Breast epithelium (tissue), 4 donors: Measurements from ENCODE around the gene KREMEN1. TPM values are rescaled to one million over a fixed set of nuclear protein-coding genes. Genes with fewer than 3 reads are reported as not detected.

Experiments
- DNase-seq, 2 donors: peaks; one replicate each; pipeline ENCODE4 v3.0.0-alpha.2; 2019; ENCODE audit warnings: low spot score in 2 of 2
- H3K27ac ChIP-seq, 2 donors: fragments of 200-600 bp; sonication (generic) in 1 of 2; one replicate each; pipeline ENCODE4 v1.5.1; 2016 to 2019; ENCODE audit warnings: mild to moderate bottlenecking in 1 of 2
- H3K27me3 ChIP-seq, 2 donors: fragments of 200-600 bp; sonication (generic) in 1 of 2; one replicate each; pipeline versions ENCODE4 v1.5.1 to v1.6.0; 2017 to 2019; ENCODE audit warnings: control low read depth in 1 of 2, mild to moderate bottlenecking in 1 of 2
- H3K36me3 ChIP-seq: fragments of 200-600 bp; one replicate; pipeline ENCODE4 v1.5.1; 2019
- H3K4me1 ChIP-seq, 2 donors: fragments of 200-600 bp; sonication (generic); one replicate each; pipeline ENCODE4 v1.5.1; 2016 to 2019; ENCODE audit warnings: control low read depth in 1 of 2
- H3K4me3 ChIP-seq, 3 donors: fragments of 200-600 bp; sonication (generic); 1 replicate in 2 of 3; 2 replicates in 1 of 3; pipeline ENCODE4 v1.5.1; 2016 to 2019; ENCODE audit warnings: mild to moderate bottlenecking in 3 of 3, moderate library complexity in 2 of 3
- H3K9me3 ChIP-seq, 2 donors: fragments of 200-600 bp; sonication (generic) in 1 of 2; one replicate each; pipeline ENCODE4 v1.5.1; 2016 to 2019; ENCODE audit warnings: control low read depth in 1 of 2
- CTCF ChIP-seq, 3 donors: fragments of 450-650 bp; IDR thresholded peaks; one replicate each; pipeline ENCODE4 v1.5.1; 2016 to 2017; ENCODE audit warnings: antibody characterized with exemption in 3 of 3, mild to moderate bottlenecking in 3 of 3, moderate library complexity in 3 of 3
- POLR2A ChIP-seq: fragments of 450-650 bp; IDR thresholded peaks from one replicate; pipeline ENCODE4 v1.6.1; 2016; ENCODE audit warnings: antibody characterized with exemption, mild to moderate bottlenecking, moderate library complexity
- POLR2AphosphoS5 ChIP-seq, 3 donors: sonication (generic); formaldehyde crosslinking; IDR thresholded peaks; one replicate each; pipeline ENCODE4 v1.6.1; 2017; ENCODE audit warnings: antibody characterized with exemption in 3 of 3
- intact Hi-C: fragments of 100-400 bp; cut with DNase I; formaldehyde crosslinking; loops from one replicate; pipeline ENCODE4 v1.15.1; 2023; ENCODE audit warnings: low total_unique reads
- total RNA-seq, 3 donors: library from RNA; depleted of rRNA; stranded (reverse); fragments of >200 nt; gene quantifications; one replicate each; pipeline ENCODE4 v1.1.0, GENCODE V29; 2016

Gene KREMEN1
- total RNA-seq, 3 donors from 2014 or later, result 9.5 to 13.6 (median 13.5) TPM

GRCh38 chr22:29147331-29147899 lies 74.6 kb downstream of the KREMEN1 start:
- H3K4me1 ChIP-seq, result no peaks in the 10 kb centered on the region
- no peak overlapping the region for H3K4me3 ChIP-seq
- H3K9me3 ChIP-seq, result no peaks in the 10 kb centered on the region
- H3K36me3 ChIP-seq, result no peaks in the 10 kb centered on the region
- DNase-seq, result no peak
- intact Hi-C loops, result no loop called here
- H3K27ac ChIP-seq, result no peak overlapping the region
- TF ChIP-seq POLR2A, result no peak
- TF ChIP-seq POLR2AphosphoS5 (IDR thresholded peaks at IDR 0.05), result no peak
- no peak for TF ChIP-seq CTCF (IDR thresholded peaks at IDR 0.05)
- H3K27me3 ChIP-seq, result no peaks in the 10 kb centered on the region

- Histone ChIP-seq H3K4me3 (no peak overlapping the region), H3K4me1 (no peaks in the 10 kb centered on the region), H3K27ac (no peak overlapping the region), H3K36me3 (no peaks in the 10 kb centered on the region), H3K27me3 (no peaks in the 10 kb centered on the region), H3K9me3 (no peaks in the 10 kb centered on the region)
- intact Hi-C loops, result no loop called here
- no peak for TF ChIP-seq CTCF (IDR thresholded peaks at IDR 0.05)
- no peak for TF ChIP-seq POLR2AphosphoS5 (IDR thresholded peaks at IDR 0.05)
- TF ChIP-seq POLR2A, result no peak
- DNase-seq, result no peak
Measured at GRCh38 chr22:29148036-29148435, 75.2 kb downstream of the KREMEN1 start.

- Histone ChIP-seq H3K4me1 (no peaks in the 10 kb centered on the region), H3K4me3 (no peak overlapping the region), H3K9me3 (no peaks in the 10 kb centered on the region), H3K27ac (no peak overlapping the region), H3K36me3 (no peaks in the 10 kb centered on the region), H3K27me3 (no peaks in the 10 kb centered on the region)
- DNase-seq, result no peak
- TF ChIP-seq POLR2AphosphoS5 (IDR thresholded peaks at IDR 0.05) (no peak), POLR2A (no peak), CTCF (IDR thresholded peaks at IDR 0.05) (no peak)
- intact Hi-C loops, result no loop called here
Measured at GRCh38 chr22:29148826-29149225, 76.0 kb downstream of the KREMEN1 start.

DNA sequence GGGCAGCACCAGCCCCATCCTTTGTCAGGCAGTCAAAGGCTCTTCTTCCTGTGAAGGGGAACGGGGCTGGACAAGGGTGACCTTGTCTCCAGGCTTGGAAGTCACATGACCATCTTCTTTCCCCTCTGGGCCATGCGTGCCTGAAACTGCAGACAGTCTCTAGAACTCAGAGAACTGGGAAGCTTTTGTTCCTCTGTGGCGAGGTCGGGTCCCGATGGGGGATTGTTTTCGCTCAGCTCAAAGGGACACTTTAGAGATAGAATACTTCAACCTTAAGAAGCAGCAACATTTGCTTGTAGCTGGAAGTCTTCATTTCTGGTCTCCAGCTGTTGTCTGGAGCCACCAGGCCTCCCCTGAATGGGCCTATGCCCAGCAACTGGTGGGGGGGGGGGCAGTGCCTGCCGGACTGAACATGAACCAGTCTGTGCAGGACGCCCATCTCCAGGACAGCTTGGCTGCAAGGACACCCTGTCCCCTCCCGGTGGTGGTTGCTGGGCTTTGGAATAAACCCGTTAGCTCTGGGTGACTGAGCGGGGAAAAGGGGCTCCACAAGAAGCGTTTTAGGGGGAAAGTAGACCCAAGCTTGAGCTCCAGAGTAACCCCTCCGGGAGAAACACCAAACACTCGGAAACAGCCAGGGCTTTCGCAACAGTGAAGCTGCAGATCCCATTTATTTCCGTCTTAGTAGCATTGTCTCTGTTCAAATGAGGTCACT lies 77.2 kb downstream of the KREMEN1 start:
- intact Hi-C loops, result no loop called here

More for the DNA sequence above, 77.2 kb downstream of the KREMEN1 start:
- H3K9me3 ChIP-seq, result no peaks in the 10 kb centered on the region
- no peaks in the 10 kb centered on the region for H3K27me3 ChIP-seq
- H3K4me1 ChIP-seq, result no peaks in the 10 kb centered on the region
- no peak overlapping the region for H3K4me3 ChIP-seq
- peak overlapping the region in 1 of 2 donors; percentile 5 for H3K27ac ChIP-seq
- no peak for TF ChIP-seq POLR2A
- TF ChIP-seq POLR2AphosphoS5 (IDR thresholded peaks at IDR 0.05), result no peak
- no peak for TF ChIP-seq CTCF (IDR thresholded peaks at IDR 0.05)
- no peak for DNase-seq
- no peaks in the 10 kb centered on the region for H3K36me3 ChIP-seq
